Suppressor macrophage treated with lipopolysaccharide for 1 hour (primary cell): ENCODE measurements around the gene GAS6.

Experiments used
- DNase-seq, 3 donors: peaks; one replicate each; pipeline ENCODE4 v3.0.0-alpha.2; 2020 to 2022

Gene GAS6

GRCh38 chr13:113864273-113864890, 506 bp upstream of the GAS6 start:
- DNase-seq: peak; percentile 38 to 55 (median 44)

DNA sequence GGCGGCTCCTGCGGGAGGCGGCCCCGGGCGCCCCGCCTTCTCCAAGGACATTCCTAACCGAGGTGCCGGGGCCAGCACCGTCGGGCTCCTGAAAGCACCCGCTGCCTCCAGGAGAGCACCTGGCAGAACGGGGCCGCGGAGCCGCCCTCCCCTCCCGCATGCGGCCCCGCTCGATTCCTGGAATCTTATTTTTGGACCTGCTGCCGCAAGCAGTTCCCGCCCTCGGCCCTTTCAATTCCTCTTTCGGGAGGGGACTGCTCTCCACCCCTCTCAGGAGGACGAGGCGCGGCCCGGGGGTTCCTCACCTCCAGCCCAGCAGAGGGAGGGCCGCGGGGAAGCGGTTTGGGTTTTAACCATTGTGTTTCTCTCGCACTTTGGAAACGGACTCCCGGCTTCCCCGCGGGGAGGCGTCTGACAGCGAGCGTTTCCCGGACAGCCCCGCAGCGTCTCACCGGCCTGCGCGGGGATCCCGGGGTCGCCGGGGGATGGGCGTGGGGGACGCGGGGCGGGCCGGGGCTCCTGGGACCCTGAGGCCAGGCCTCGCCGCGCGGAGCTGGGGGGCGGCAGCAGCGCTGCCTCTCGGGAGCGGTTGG, 849 bp downstream of the GAS6 start:
- peak; percentile 46 to 74 (median 63) for DNase-seq

- no peak for DNase-seq
These were observed 1.5 kb downstream of the GAS6 start for GRCh38 chr13:113862191-113862930.

DNA sequence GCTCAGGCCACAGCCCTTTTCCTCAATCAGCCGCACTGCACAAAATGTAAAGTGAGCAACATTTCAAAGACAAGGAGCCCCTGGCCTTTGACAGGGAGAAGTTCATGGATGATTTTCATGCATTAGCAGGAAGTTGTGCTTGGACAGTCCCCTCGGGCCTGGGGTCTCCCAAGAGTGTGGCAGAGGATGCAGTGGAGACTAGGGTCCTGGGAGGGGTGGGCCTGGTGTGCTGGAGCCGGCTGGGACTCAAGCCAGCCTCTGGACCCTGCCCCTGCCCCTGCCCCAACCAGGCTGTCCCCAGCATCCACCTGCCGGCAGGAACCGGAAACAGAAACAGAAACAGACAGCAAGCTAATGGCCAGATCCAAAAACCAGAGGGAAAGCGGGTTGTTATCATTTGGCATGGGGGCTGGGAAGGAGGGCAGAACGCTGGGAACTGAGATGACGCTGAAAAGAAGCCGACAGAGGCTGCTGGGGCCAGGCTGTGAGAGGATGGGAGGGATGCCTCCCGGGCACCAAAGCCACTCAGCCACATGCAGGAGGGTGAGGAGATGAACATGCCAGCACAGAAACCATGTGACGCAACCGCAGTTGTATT, 2.3 kb downstream of the GAS6 start:
- no peak for DNase-seq

- DNase-seq: no peak
These were observed 3.0 kb downstream of the GAS6 start for GRCh38 chr13:113860665-113861432.

DNA sequence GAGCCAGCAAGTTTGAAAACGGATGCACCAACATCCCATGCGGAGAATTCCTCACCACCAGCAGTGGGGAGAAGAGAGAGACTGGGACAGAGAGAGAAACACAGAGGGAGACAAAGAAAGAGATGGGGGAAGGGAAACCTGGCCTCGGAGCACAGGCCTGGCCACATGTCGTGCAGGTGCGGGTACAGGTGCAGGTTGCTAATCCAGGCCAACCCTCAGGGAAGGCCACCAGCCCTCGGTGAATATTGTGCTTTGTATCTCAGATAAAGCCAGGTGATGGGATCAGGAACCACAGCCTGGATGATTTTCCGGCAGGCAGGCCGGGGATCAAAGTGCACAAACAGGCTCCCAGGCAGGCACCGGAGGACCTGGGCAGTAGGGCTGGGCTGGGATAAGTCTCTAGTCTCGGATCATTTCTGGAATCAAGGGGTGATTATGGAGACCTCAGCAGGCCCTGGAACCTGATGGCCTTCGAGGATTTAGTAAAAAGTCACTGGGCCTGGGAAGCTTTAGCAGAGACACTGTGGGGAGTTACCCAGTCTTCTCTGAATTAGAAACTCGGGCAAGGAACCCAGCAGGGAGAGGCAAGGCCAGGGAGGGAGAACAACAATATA, 3.7 kb downstream of the GAS6 start:
- DNase-seq: no peak

DNA sequence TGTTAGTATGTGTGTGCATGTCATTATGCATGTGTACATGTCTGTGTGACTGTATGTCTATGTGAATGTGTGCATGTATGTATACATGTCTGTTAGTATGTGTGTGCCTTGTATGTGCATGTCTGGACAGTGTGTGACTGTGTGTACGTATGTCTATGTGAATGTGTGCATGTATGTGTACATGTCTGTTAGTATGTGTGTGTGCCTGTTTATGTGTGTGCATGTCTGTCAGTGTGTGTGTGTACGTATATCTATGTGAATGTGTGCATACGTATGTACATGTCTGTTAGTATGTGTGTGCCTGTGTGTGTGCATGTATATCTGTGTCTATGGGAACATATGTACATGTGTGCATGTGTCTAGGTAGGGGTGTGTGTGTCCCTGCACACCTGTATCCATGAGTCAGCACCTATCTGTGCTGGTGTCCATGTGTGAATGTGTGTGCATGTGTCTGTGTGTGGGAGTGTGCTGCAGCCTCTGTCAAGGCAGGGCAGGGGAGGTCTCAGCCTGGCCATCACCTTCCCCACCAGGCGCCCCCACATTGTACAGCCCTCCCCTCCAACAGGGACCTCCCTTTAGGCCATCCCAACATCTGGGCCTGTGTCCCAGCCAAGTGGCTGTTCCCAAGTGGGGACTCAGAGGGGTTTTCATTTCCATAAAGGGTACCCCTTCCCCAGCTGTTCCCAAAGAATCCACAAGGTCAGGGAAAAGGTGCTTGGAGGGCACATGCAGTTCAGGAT, 4.4 kb downstream of the GAS6 start:
- no peak for DNase-seq

DNA sequence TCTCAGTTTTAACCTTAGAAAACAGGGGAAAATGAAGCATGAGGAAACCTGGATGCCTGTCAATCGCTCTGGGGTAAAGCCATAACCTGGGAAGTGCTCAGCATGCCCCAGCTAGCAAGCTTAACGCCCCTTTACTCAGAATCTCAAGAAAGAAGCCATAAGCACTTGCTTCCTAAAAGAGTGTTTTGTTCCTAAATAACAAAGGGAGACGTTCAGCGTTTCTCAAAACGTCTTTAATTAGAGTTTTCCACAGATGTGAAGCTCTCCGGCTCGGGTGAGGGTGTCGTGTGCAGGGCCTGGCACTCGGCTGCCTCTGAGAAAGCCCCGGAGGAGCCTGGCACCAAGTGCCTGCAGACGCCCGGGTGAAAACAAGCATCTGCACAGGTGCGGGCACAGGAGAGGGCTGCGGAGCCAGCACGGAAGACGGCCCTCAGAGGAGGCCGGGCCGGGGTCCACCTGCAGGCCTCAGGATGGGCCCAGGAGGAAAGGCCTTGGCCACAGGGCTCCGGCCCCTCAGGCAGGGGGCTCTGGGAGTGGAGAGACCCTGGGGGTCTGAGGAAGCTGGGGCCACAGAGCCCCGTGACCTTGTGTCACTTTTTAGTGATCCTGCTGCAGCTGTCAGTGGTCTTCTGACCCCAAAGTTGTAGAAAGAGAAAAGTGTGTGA, 6.2 kb downstream of the GAS6 start:
- no peak for DNase-seq

GRCh38 chr13:113856716-113857065, 7.2 kb downstream of the GAS6 start:
- DNase-seq: no peak

DNA sequence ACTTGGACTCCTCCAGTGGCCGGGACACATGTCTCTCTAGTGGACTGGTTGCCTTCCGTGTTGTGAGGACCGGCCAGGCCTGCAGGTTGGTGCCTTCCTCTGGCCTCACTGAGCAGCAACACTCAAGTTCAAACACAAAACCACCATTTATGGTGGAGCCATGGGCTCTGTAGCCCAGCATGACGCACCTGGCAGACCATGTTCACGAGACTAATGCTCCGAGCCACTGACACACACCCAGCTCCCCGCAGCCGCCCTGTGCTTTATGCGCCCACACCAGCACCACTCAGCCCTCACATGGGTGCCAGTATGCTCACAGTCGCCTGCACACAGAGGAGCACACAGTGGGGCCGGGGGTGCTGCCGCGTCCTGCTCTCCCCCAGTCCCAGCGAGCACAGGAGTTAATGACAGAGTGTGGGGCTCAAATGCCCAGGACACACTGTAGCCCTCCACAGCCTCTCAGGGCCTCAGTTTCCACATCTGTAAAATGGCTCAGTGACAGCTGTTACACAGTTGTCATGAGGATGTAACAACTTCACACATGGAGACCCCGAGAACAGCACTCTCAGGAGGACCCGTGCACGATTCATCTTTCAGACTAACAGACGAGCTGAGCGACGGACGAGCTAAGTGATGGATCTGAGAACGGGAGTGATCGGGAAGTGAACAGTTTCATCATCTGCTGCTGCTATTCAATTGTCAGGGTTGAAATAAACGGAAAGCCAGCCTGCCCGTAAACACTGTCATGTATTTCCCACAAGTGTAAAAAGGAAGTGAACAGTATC, 7.8 kb downstream of the GAS6 start:
- no peak for DNase-seq

DNA sequence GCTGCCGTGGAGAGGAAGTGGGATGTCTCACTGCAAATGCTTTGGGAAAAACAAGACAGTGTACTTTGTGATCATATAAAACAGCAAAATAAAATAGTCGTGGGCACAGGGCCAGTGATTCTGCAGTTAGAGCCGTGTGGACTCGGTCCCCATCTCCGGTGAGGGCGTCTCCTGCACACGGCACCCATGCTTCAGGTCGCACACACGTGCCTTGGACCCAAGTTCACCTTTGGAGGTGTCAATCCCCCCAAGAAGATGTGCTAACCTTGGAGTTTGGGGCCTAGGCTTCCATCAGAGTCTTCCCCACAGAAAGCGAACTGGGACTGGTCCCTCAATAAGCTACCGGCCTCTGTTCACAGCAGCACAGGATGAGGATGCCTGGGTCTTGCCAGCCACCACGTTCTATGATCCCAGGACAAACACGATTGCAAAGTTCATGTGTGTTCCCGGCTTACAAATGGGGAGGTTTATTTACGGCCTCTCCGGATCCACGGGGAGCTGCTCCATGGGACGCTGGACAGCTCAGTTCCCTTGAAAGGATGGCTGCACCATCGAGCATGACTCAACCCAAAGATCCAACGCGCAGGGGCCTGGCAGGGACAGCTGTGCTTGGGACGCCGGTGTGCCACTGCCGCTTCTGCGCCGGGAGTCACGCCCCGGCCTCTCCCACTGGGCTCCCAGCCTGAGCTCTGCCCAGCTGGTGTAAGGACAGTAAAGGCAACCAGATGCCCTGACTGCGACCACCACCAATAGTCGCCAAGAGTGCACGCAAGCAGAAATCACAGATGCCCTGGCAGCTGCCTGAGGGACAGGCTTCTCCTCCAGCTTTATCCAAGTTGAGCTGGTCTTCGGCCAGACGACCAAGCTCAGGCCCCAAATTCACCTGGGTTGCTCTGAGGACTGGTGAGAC, 8.6 kb downstream of the GAS6 start:
- DNase-seq: no peak

GRCh38 chr13:113854238-113855011, 9.5 kb downstream of the GAS6 start:
- DNase-seq: peak; percentile 36 to 61 (median 51)

DNA sequence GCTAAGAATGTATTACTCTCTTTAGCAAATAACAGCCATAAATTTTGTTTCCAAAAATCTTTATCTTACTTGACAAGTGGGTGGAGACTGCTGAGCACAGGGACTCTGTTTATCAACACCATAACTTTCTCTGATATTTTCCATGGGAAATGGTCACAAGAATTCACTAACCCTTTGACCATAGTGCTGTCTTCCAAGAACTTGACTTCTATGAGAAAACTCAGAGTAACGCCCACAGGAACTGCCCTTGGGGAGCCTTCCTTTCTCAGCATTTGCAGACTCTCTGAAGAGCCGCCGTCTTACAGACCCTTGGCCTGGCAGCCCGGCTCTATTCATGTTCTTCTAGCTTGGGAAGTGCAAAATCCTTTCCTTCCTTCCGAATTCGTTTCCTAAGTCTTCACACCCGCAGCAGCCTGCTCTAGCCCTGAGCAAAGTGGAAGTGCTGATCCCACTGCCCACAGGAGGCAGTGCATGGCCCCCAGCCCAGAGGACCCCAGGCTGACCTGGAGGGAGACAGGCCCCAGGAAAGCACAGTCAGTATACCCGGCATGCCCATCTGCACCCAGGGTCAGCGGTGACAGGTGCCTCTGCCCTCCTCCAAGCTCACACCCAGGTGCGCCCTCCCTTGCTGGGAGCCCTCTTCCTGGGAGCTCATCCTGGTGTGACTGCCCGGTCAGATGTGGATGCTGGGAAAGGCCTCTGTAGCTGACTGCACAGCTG, 10.2 kb downstream of the GAS6 start:
- DNase-seq: no peak

DNA sequence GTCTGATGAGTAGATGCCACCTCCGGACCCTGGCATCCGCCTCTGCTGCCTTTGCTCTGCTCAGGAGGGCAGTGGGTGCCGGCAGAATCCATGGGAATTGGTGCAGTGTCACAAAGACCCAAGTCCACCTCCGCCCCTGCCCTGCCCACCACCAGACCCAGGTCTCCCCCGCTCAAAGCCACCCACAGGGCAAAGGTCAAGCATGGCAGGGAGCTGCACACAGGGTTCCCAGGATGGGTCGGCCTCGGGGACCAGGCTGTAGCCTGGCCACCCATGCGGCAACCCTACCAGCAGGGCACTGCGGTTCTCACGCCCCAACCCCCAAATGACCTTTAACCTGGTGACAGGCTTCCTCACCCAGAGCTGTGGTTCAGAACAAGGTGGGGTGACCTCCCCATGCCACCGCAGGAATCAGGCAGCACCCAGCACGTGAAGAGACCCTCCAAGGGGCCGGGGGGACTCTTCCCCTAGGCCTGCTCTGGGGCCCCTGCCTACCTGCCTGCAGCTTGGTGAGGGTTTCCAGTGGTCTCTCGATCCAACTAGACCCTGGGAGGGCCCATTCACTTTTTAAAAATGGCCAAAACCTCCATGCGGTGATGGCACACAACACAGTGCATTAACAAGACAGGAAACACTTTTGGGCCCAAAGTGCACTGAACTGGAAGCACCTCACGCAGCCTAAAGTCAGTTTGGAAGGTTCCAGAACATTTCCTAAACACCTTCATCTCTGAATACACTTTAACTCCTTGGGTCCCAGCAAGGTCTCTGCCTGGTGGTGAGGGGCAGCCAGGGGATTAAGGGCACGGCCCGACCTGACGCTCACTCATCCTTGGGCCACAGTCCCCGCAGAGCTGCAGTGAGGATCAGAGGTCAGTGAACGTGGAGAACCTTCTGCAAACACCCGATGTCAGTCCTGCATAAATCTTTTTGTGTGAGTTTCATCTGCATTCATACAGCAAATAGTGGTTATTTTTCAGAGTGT, 11.0 kb downstream of the GAS6 start:
- DNase-seq: no peak

DNA sequence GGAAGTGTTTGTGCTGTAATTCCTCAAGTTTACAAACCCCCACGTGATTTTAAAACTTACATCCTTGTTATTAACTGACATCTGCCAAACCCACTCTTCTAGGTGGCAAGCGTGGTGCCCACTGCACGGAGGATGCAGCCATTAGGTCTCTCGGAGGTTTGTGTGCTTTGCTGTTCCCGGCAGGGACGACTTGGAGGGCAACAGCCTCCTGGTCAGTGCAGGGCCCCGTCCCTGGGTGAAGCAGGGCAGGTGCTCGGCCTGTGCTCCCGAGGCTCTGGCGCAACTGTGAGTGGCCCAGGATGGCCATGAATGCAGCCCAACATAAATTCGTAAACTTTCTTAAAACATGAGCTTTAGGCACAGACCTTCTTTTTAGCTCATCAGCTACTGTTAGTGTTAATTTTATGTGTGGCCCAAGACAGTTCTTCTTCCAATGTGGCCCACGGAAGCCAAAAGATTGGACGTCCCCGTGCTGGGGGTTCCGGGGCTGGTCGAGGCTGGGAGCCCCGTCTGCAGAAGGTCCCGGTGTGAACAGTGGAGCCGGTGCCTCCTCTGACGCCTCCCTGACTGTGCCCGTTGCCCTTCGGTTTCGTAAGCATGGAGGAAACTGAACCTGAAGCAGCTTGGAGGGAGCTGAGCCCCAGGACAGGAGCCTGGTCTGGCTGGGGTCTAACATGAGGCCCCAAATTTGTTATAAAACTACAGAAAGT, 11.9 kb downstream of the GAS6 start:
- DNase-seq: no peak

- no peak for DNase-seq
These were observed 12.4 kb downstream of the GAS6 start for GRCh38 chr13:113851480-113851803.
